NT2/D1 (cell line): ENCODE results near the gene HMGB3.
"Not testable (repeated sequence)": the region's sequence is repeated elsewhere in the genome, so short reads cannot be mapped to it uniquely, and the experiment has no call there.

Experiments
- DNase-seq: peaks from one replicate; pipeline ENCODE4 v3.0.0-alpha.2; 2011; ENCODE audit warnings: low read depth, low spot score
- H3K27me3 ChIP-seq: 2 replicates; pipeline ENCODE4 v1.6.0; 2011; ENCODE audit warnings: mild to moderate bottlenecking; ENCODE audit not compliant: insufficient read length, insufficient read depth
- H3K36me3 ChIP-seq: 2 replicates; pipeline ENCODE4 v1.6.1; 2011; ENCODE audit warnings: mild to moderate bottlenecking, low read length, mixed read lengths; ENCODE audit not compliant: insufficient read depth, insufficient read length
- H3K4me1 ChIP-seq: 2 replicates; pipeline ENCODE4 v1.5.1; 2011; ENCODE audit not compliant: insufficient read depth, insufficient read length
- H3K4me3 ChIP-seq: 2 replicates; pipeline ENCODE4 v1.5.1; 2011; ENCODE audit warnings: low read depth; ENCODE audit not compliant: insufficient read length
- H3K9ac ChIP-seq: 2 replicates; pipeline ENCODE4 v1.6.0; 2011; ENCODE audit warnings: low read depth; ENCODE audit not compliant: insufficient read length
- H3K9me3 ChIP-seq: 2 replicates; pipeline ENCODE4 v1.5.1; 2011; ENCODE audit warnings: mild to moderate bottlenecking, low read length; ENCODE audit not compliant: insufficient read depth
- SUZ12 ChIP-seq: IDR thresholded peaks from 2 replicates; pipeline ENCODE4 v1.6.1; 2011; ENCODE audit not compliant: insufficient read length, insufficient read depth; ENCODE audit errors: extremely low read depth
- YY1 ChIP-seq: IDR thresholded peaks from 2 replicates; pipeline ENCODE4 v1.6.1; 2011; ENCODE audit not compliant: insufficient read length, insufficient read depth
- ZNF274 ChIP-seq: IDR thresholded peaks from 2 replicates; pipeline ENCODE4 v1.6.1; 2011; ENCODE audit warnings: mild to moderate bottlenecking, low read depth, low read length

HMGB3 gene

DNA sequence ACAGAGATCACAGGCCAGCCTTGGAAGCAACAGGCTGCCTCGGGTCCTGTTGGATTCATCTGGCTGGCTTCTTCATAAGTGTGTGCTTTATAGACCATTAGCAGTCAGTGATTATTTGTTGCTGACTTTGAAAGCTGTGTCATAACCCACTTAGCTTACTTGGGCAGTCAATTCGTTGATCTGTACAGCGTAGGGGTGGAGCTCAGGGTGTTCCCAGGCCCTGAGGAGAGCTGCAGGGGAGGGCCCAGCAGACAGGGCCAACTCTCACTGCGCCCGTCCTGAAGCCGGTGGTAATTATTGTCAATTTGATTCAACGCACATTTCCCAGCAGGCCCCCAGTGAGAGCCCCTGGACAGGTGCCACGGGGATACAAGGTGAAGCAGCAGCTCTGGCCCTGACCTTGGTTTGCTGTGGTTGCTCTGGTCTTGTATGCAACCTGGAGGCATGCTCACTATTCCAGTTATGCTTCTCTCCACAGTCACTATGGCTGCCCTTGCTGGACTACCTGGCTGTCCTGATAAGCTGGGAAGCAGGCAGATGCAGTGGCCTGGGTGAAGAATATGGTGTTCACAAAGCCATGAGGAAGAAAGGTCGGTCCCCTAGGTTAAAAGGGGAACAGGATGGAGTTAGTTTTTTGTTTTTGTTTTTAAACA is 40.1 kb upstream of the HMGB3 start:
- Histone ChIP-seq H3K9me3 (no peaks in the 10 kb centered on the region), H3K9ac (no peak overlapping the region), H3K4me3 (no peak overlapping the region), H3K36me3 (no peaks in the 10 kb centered on the region), H3K27me3 (no peaks in the 10 kb centered on the region), H3K4me1 (no peaks in the 10 kb centered on the region)
- no peak for DNase-seq
- TF ChIP-seq YY1, result no peak
- no peak for TF ChIP-seq SUZ12
- no peak for TF ChIP-seq ZNF274

- no peaks in the 10 kb centered on the region for H3K9me3 ChIP-seq
- no peak overlapping the region for H3K9ac ChIP-seq
- H3K36me3 ChIP-seq, result no peaks in the 10 kb centered on the region
- no peak for DNase-seq
- no peaks in the 10 kb centered on the region for H3K27me3 ChIP-seq
- no peaks in the 10 kb centered on the region for H3K4me1 ChIP-seq
- no peak overlapping the region for H3K4me3 ChIP-seq
- TF ChIP-seq SUZ12 (no peak), ZNF274 (no peak), YY1 (no peak)
Measured at GRCh38 chrX:150944233-150944632, 38.9 kb upstream of the HMGB3 start.

DNA sequence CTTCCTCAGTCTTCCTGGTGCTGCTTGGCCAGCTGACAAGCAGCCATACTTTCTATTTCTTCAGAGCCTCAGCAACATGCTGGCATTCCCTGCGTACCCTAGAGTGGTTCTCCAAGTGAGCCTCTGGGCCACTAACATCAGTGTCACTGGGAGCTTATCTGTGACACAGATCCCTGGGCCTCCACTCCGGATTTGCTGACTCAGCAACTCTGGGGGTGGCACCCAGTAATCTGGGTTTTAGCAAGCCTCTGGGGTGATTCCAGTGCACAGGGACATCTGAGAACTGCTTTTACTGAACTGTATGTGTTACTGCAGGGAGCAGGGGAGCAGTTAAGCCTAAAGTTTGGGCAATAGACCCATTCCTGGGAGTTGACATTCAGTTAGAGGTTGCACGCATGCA is 28.2 kb upstream of the HMGB3 start:
- H3K36me3 ChIP-seq, result no peaks in the 10 kb centered on the region
- H3K4me3 ChIP-seq, result no peak overlapping the region
- no peak for DNase-seq
- TF ChIP-seq YY1 (no peak), ZNF274 (no peak), SUZ12 (no peak)
- no peak overlapping the region for H3K9ac ChIP-seq
- no peaks in the 10 kb centered on the region for H3K4me1 ChIP-seq
- H3K27me3 ChIP-seq, result no peaks in the 10 kb centered on the region
- no peaks in the 10 kb centered on the region for H3K9me3 ChIP-seq

DNA sequence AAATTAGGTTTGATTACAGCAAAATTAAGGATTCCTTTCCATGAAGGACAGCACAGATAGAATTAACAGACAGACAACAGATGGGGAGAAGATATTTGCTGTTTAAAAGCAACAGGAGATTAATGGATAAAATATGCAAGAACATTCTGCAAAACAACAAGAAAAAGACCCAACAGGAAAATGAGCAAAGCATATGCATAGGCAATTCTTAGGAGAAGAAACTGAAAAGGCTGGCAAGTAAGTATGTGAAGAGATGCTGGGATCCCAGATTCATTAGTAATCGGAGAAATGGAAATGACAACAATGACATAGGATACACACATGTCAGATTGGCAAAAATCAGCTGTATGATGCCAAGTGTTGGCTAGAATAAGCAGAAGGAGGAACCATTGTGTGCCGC is 27.5 kb upstream of the HMGB3 start:
- no peaks in the 10 kb centered on the region for H3K36me3 ChIP-seq
- no peaks in the 10 kb centered on the region for H3K27me3 ChIP-seq
- no peaks in the 10 kb centered on the region for H3K4me1 ChIP-seq

DNA sequence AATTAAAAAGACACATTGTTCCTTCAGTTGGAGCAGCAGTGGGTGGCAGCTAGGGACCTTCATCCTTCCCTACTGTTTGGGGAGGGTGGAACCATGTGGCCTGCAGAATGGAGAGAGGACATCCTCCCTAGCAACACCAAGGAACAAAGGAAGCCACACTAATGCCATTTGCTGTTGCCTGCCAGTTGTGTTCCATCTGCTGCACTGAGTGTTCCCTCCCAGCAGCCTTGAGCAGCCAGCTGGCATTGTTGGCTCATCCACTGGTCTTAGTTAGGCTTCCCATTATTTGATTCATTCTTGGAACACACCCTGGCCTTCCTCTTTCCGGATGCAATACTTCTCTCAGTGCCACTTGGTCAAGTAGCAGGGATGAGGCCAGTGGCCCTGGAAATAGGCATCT is 25.0 kb upstream of the HMGB3 start:
- Histone ChIP-seq H3K36me3 (no peaks in the 10 kb centered on the region), H3K27me3 (no peaks in the 10 kb centered on the region), H3K4me3 (no peak overlapping the region), H3K4me1 (no peaks in the 10 kb centered on the region), H3K9me3 (no peaks in the 10 kb centered on the region), H3K9ac (no peak overlapping the region)
- no peak for DNase-seq
- TF ChIP-seq YY1 (no peak), SUZ12 (no peak), ZNF274 (no peak)

More for the DNA sequence above, 27.5 kb upstream of the HMGB3 start:
- H3K4me3 ChIP-seq, result no peak overlapping the region
- H3K9ac ChIP-seq, result no peak overlapping the region
- H3K9me3 ChIP-seq, result no peaks in the 10 kb centered on the region
- no peak for DNase-seq
- TF ChIP-seq ZNF274 (no peak), YY1 (no peak), SUZ12 (no peak)

- no peak for TF ChIP-seq ZNF274
- no peak for TF ChIP-seq SUZ12
- TF ChIP-seq YY1, result no peak
- no peaks in the 10 kb centered on the region for H3K36me3 ChIP-seq
- no peak for DNase-seq
Measured at GRCh38 chrX:150959557-150959956, 23.6 kb upstream of the HMGB3 start.

DNA sequence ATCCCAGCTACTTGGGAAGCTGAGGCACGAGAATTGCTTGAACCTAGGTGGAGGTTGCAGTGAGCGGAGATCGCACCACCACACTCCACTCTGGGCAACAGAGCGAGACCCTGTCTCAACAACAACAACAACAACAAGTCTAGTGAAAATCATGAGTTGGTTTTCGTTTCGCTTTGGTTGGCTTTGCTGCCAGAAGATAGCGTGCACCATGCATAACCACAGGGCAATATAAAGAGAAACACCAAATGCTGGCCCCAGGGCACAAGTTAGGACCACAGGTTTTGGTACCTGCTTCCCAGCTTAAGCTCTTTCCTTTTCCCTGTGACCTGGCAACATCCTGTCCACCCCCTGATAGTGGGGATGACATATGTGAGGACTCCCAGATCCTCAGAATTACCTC is 21.5 kb upstream of the HMGB3 start:
- Histone ChIP-seq H3K27me3 (no peaks in the 10 kb centered on the region), H3K36me3 (no peaks in the 10 kb centered on the region), H3K4me1 (no peaks in the 10 kb centered on the region), H3K4me3 (no peak overlapping the region), H3K9me3 (no peaks in the 10 kb centered on the region), H3K9ac (no peak overlapping the region)
- no peak for DNase-seq
- no peak for TF ChIP-seq ZNF274
- TF ChIP-seq YY1, result no peak
- no peak for TF ChIP-seq SUZ12

More at GRCh38 chrX:150959557-150959956, 23.6 kb upstream of the HMGB3 start:
- H3K9ac ChIP-seq, result no peak overlapping the region
- no peak overlapping the region for H3K4me3 ChIP-seq
- no peaks in the 10 kb centered on the region for H3K4me1 ChIP-seq
- H3K9me3 ChIP-seq, result no peaks in the 10 kb centered on the region
- H3K27me3 ChIP-seq, result no peaks in the 10 kb centered on the region

DNA sequence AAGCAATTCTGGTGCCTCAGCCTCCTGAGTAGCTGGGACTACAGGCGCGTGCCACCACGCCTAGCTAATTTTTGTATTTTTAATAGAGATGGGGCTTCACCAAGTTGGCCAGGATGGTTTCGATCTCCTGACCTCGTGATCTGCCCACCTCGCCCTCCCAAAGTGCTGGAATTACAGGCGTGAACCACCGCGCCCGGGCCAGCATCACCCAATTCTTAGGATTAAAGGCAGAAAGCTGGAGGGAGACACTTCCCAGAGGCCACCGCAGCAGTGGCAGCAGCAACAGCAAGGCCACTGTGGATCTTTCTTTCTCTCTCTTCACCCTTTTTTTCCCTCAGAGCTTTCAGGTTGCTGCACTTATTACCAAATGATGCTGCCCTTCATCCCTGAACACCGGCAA is 18.7 kb upstream of the HMGB3 start:
- H3K4me3 ChIP-seq, H3K9ac ChIP-seq, DNase-seq, H3K9me3 ChIP-seq, H3K36me3 ChIP-seq, H3K27me3 ChIP-seq, H3K4me1 ChIP-seq: not testable (repeated sequence)
